Measurements from ENCODE around the gene OR10AD1. TPM values are rescaled to one million over a fixed set of nuclear protein-coding genes. Genes with fewer than 3 reads are reported as not detected.

OR10AD1 gene
- total and polyA plus RNA-seq, 5 donors = not detected

DNA sequence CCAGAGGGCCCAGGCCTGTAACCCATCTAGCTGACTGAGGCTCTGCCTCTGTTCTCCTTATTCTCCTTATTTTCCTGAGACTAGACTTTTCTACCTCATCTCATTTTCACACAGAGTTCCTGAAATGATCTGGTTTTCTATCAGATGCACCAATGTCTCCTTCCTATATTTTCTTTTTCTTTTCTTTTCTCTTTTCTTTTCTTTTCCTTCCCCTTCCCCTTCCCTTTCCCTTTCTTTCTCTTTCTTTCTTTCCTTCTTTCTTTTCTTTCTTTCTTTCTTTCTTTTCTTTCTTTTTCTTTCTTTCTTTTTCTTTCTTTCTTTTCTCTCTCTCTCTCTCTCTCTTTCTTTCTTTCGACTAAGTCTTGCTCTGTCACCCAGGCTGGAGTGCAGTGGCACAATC, 22.7 kb downstream of the OR10AD1 start:
- H3K9me3 ChIP-seq (ENCODE audit: control insufficient read depth, low read length) = no peaks in the 10 kb centered on the region
- H3K27me3 ChIP-seq (ENCODE audit: control insufficient read depth, insufficient read depth) = no peaks in the 10 kb centered on the region
- ATAC-seq (no peak), DNase-seq (no peak)
- no peaks in the 10 kb centered on the region for H3K4me1 ChIP-seq (ENCODE audit: control insufficient read depth, insufficient read depth, low read length)
- 82% methylated on average over 1 of the region's 1 CpG for WGBS
- no peak overlapping the region for H3K27ac ChIP-seq (ENCODE audit: low read length)
- no peak overlapping the region for H3K4me3 ChIP-seq (ENCODE audit: low read length)
- intact Hi-C loops (cut with DNase I) = no loop called here

DNA sequence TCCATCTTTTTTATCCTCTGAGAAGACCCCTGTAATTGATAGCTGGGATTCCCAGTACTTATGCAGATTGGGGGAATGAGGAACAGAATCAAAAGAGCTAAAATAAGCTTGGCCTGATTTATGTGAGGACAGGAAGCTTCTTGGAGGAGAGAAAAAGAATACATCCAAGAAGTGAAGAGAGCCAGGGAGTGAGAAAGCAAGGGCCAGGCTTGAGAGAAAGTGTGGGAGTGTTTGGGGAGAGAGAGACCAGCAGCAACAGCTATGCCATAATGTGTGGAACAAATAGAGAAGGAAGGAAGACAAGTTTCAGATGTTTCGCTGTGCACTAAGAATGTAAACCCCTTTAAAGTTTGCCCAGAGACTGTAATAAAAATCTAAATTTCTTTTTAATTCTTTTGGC, 23.6 kb downstream of the OR10AD1 start:
- intact Hi-C loops (cut with DNase I) = no loop called here
- H3K4me3 ChIP-seq (ENCODE audit: low read length) = no peak overlapping the region
- DNase-seq = no peak
- H3K9me3 ChIP-seq (ENCODE audit: control insufficient read depth, low read length) = no peaks in the 10 kb centered on the region
- no peak overlapping the region for H3K27ac ChIP-seq (ENCODE audit: low read length)
- WGBS = 89% methylated on average over 1 of the region's 1 CpG
- H3K27me3 ChIP-seq (ENCODE audit: control insufficient read depth, insufficient read depth) = no peaks in the 10 kb centered on the region
- H3K4me1 ChIP-seq (ENCODE audit: control insufficient read depth, insufficient read depth, low read length) = no peaks in the 10 kb centered on the region
- ATAC-seq = no peak

DNA sequence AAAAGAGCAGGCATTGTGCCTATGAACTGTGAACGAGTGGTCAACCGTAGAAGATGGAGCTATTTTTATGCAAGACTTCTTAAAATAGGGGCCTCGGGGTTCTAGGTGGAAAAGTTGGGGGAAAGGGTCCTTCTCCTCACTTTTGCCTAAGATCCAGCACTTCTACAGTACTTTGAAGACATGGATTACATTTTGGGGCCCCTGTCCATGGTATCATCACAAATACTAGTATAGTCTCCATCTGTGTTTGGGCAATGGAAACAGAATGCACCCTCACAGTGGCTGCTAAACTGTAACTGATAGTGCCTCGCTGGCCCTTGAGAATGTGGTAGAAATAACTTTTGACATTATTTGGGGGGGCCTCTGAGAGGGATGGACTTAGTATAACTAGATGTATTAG, 25.1 kb downstream of the OR10AD1 start:
- Histone ChIP-seq H3K9me3 (ENCODE audit: control insufficient read depth, low read length) (no peaks in the 10 kb centered on the region), H3K27ac (ENCODE audit: low read length) (no peak overlapping the region), H3K4me3 (ENCODE audit: low read length) (no peak overlapping the region), H3K27me3 (ENCODE audit: control insufficient read depth, insufficient read depth) (no peaks in the 10 kb centered on the region), H3K4me1 (ENCODE audit: control insufficient read depth, insufficient read depth, low read length) (no peaks in the 10 kb centered on the region)
- intact Hi-C loops (cut with DNase I) = no loop called here
- ATAC-seq = no peak
- WGBS = 61% methylated on average over 4 of the region's 4 CpGs
- DNase-seq = no peak

DNA sequence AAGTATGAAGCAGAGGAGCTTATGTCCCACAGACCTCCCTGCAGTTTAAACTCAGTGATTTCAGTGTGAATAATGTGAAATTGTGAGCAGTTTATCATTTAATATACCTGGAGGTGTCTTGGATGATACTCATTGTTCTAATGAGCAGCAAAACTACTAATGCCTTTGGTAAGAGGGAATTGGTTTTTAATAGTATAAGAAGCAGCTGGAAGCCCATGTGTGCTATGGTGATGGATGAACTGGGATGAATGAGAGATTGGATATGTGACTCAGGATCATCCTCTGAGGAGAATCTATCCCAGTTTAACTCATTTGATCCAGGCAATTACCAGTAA, 26.7 kb downstream of the OR10AD1 start:
- H3K27me3 ChIP-seq (ENCODE audit: control insufficient read depth, insufficient read depth) = no peaks in the 10 kb centered on the region
- H3K27ac ChIP-seq (ENCODE audit: low read length) = no peak overlapping the region
- H3K4me1 ChIP-seq (ENCODE audit: control insufficient read depth, insufficient read depth, low read length) = no peaks in the 10 kb centered on the region
- no peaks in the 10 kb centered on the region for H3K9me3 ChIP-seq (ENCODE audit: control insufficient read depth, low read length)
- no peak overlapping the region for H3K4me3 ChIP-seq (ENCODE audit: low read length)
- ATAC-seq (no peak), DNase-seq (no peak)
- intact Hi-C loops (cut with DNase I) = no loop called here

DNA sequence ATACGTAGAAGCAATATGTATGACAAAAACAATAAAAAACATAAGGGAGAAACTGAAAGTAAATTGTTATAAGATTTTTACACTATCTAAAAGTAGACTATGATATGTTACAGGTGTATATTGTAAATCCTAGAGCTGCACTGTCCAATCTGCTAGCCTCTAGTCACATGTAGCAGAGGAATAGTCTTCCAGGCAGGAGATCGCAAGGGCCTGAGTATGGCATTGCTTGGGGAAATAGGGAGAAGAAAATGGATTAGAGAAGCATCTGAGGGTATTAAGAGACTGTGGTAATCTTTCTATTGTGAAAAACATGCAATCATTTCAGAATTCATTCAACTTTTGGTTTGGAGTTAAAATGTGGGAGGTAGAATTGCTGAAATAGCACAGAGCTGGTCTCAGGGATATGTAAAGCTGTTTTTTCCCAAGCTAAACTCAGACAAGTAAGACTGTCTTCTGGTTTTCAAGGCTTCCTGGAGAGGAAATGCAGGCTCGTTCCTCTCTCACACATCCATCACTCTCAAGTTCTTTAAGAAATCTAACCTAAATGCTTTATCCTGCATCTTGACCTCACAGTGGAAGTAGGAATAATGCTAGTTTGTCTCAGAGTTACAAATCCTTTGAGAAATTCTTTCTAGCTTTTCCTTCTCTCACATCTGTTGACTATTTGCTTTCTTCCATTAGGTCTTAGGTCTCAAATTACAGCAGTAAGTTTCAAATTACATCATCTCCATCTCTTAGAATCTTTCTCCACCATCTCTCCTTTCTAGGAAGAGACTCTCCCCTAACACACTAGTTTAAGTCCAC, 27.3 kb downstream of the OR10AD1 start:
- no peaks in the 10 kb centered on the region for H3K27me3 ChIP-seq (ENCODE audit: control insufficient read depth, insufficient read depth)
- H3K4me1 ChIP-seq (ENCODE audit: control insufficient read depth, insufficient read depth, low read length) = no peaks in the 10 kb centered on the region
- 58% methylated on average over 3 of the region's 3 CpGs for WGBS
- no peak overlapping the region for H3K4me3 ChIP-seq (ENCODE audit: low read length)
- H3K27ac ChIP-seq (ENCODE audit: low read length) = no peak overlapping the region
- intact Hi-C loops (cut with DNase I) = no loop called here
- ATAC-seq (no peak), DNase-seq (no peak)
- no peaks in the 10 kb centered on the region for H3K9me3 ChIP-seq (ENCODE audit: control insufficient read depth, low read length)

DNA sequence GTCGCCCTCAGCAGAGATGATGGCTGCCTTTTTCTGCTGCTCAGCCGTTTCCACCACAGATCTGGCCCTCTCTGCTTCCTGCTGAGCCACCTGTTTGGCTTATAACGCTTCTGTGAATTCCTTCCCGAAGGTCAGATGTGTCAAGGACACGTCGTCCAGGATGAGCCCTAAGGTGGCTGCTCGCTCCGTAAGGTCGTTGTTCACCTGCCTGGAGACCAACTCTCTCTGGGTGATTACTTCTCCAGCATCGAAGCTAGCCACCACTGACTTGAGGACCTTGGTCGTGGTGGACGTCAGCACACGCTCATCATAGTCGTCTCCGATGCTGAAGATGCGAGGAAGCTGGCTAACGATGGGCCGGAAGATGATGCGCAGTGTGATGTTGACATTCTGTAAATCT, 34.1 kb downstream of the OR10AD1 start:
- DNase-seq = no peak
- WGBS = 84% methylated on average over 19 of the region's 19 CpGs
- no peaks in the 10 kb centered on the region for H3K27me3 ChIP-seq (ENCODE audit: control insufficient read depth, insufficient read depth)
- no peaks in the 10 kb centered on the region for H3K9me3 ChIP-seq (ENCODE audit: control insufficient read depth, low read length)
- no peaks in the 10 kb centered on the region for H3K4me1 ChIP-seq (ENCODE audit: control insufficient read depth, insufficient read depth, low read length)
- intact Hi-C loops (cut with DNase I) = loop anchor here in 2 of 4 donors (5.0 to 10.0 kb wide), 2 partner anchors 54 to 87 kb away; partner anchors contain the start of gene PFKM (in 1 of the 2)
- H3K27ac ChIP-seq (ENCODE audit: low read length) = no peak overlapping the region
- no peak overlapping the region for H3K4me3 ChIP-seq (ENCODE audit: low read length)
- no peak for ATAC-seq

DNA sequence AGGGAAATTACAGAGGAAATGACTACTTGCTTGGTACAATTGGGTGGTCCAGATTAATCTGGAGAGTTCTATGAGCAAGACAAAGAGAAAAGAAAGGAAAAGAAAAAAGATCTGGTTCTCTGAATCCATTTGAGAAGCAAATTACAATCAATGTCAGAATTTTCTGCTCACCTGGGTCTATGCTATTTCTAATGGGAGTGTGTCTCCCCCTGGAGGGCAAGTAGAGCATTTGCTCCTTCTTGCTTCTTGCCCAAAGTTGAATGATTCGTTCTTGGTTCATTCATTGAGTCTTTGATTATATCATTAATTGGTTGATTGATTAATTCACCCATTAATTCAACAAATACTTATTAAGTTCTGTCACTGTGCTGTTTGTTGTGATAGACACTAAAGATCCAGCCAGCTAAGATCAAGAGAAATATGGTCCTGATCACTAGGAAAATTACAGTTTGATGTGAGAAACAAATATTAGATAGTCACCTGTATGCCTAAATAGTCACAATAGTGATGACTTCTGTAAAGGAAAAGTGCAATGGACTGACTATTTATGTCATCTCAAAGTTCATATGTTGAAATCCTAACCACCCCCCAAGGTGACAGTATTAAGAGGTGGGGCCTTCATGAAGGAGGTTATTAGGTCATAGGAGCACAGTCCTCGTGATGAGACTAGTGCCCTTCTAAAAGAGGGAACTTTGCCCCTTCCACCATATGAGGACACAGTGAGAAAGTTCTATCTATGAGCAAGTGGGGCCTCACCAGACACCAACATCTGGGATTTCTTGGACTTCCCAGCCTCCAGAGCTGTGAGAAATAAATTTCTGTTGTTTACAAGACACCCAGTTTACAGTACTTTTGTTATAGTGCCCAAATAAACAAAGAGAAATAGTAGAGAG, 37.8 kb downstream of the OR10AD1 start:
- no peak overlapping the region for H3K27ac ChIP-seq (ENCODE audit: low read length)
- WGBS = 16% methylated on average over 2 of the region's 2 CpGs
- ATAC-seq (peak in 1 of 2 donors; percentile 49), DNase-seq (no peak)
- peaks cover 2% of the 10 kb centered on the region for H3K4me1 ChIP-seq (ENCODE audit: control insufficient read depth, insufficient read depth, low read length)
- H3K27me3 ChIP-seq (ENCODE audit: control insufficient read depth, insufficient read depth) = no peaks in the 10 kb centered on the region
- no peak overlapping the region for H3K4me3 ChIP-seq (ENCODE audit: low read length)
- H3K9me3 ChIP-seq (ENCODE audit: control insufficient read depth, low read length) = no peaks in the 10 kb centered on the region
- intact Hi-C loops (cut with DNase I) = loop anchor here in 2 of 4 donors (5.0 to 10.0 kb wide), 2 partner anchors 51 to 83 kb away; partner anchors contain the start of gene PFKM (in 1 of the 2)

DNA sequence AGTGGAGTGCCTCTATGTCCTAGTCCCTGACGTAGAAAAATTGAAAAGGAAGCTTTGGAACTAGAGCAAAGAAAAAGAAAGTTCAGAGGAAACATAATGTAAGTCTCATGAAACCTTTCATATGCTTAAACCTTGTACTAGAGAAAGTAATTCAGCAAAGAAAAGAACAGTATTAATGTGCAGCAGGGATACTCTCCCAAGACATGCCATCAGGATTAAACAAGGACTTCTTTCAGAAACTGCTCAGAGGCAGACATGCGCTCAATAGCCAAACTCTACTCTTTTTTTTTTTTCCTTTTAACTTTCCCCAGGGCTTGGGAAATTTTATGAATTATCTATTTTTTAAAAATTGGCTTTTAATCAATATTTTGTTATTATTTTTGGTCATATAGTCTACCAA, 38.6 kb downstream of the OR10AD1 start:
- no peaks in the 10 kb centered on the region for H3K9me3 ChIP-seq (ENCODE audit: control insufficient read depth, low read length)
- intact Hi-C loops (cut with DNase I) = loop anchor here in 3 of 4 donors (5.0 to 10.0 kb wide), 3 partner anchors 50 to 82 kb away; partner anchors contain the start of gene PFKM (in 1 of the 3)

DNA sequence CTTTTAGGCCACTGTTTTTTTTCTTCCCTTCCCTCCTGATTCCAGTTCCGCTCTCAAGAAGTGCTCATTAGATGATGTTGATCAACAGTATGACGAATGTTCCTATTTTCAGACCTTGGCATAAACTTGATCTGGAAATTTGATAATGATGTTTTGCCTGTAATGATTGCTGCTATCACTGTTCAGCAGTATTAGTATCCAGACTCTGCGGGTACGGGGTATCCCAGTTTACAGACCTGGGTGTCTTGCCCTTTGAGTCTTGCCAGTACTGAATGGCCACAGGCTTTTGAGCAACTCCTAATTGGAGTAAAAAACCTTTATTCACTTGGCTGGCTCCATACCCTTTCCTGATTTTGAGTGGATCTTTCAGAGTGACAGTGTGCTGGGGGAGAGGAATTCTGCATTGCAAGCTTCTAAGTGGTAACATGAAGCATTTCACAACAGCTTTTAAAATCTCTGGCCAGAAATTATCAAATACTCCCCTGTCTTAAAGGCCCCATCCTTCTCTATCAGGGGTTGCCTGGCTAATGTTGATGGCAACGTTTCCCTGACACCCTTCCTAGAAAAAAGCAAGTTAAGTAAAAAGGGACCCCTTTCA, 39.8 kb downstream of the OR10AD1 start:
- Histone ChIP-seq H3K4me1 (ENCODE audit: control insufficient read depth, insufficient read depth, low read length) (peaks cover 2% of the 10 kb centered on the region), H3K27ac (ENCODE audit: low read length) (no peak overlapping the region), H3K4me3 (ENCODE audit: low read length) (no peak overlapping the region), H3K27me3 (ENCODE audit: control insufficient read depth, insufficient read depth) (no peaks in the 10 kb centered on the region), H3K9me3 (ENCODE audit: control insufficient read depth, low read length) (no peaks in the 10 kb centered on the region)
- no peak for DNase-seq
- no peak for ATAC-seq
- 46% methylated on average over 5 of the region's 5 CpGs for WGBS
- intact Hi-C loops (cut with DNase I) = loop anchor here in 3 of 4 donors (5.0 to 10.0 kb wide), 3 partner anchors 48 to 81 kb away; partner anchors contain the start of gene PFKM (in 1 of the 3)

More for the DNA sequence above, 38.6 kb downstream of the OR10AD1 start:
- Histone ChIP-seq H3K4me1 (ENCODE audit: control insufficient read depth, insufficient read depth, low read length) (peaks cover 2% of the 10 kb centered on the region), H3K27me3 (ENCODE audit: control insufficient read depth, insufficient read depth) (no peaks in the 10 kb centered on the region), H3K4me3 (ENCODE audit: low read length) (no peak overlapping the region), H3K27ac (ENCODE audit: low read length) (no peak overlapping the region)
- DNase-seq (no peak), ATAC-seq (no peak)
- WGBS = 74% methylated on average over 2 of the region's 2 CpGs

DNA sequence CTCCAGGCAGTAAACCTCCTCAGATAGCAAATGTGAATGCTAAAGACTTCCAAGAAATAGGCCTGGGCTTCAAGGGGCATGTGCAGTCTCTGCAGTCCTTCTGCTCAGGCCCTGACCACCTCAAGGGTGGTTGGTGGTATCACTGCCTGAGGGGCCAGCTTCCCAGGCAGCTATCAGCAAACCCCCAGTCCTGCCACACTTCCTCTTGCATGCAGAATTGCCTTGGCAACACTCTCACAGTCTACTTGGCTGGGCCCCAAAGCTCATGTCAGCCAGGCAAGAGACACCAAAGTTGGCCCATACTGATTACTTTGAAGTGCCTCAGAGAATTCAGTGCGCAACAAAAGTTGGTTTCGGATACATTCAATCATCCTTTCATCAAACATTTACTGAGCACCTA, 42.3 kb downstream of the OR10AD1 start:
- Histone ChIP-seq H3K4me1 (ENCODE audit: control insufficient read depth, insufficient read depth, low read length) (peaks cover 2% of the 10 kb centered on the region), H3K27me3 (ENCODE audit: control insufficient read depth, insufficient read depth) (no peaks in the 10 kb centered on the region), H3K4me3 (ENCODE audit: low read length) (no peak overlapping the region), H3K27ac (ENCODE audit: low read length) (no peak overlapping the region), H3K9me3 (ENCODE audit: control insufficient read depth, low read length) (no peaks in the 10 kb centered on the region)
- 29% methylated on average over 2 of the region's 2 CpGs for WGBS
- peak; percentile 37 to 74 (median 74) for DNase-seq
- intact Hi-C loops (cut with DNase I) = loop anchor here in 3 of 4 donors (5.0 to 10.0 kb wide), 3 partner anchors 46 to 79 kb away; partner anchors contain the start of gene PFKM (in 1 of the 3)
- ATAC-seq = peak in 1 of 2 donors; percentile 3
